ENCODE results near the gene SRSF1.
"Not testable (repeated sequence)": the region's sequence is repeated elsewhere in the genome, so short reads cannot be mapped to it uniquely, and the experiment has no call there.

The SRSF1 gene

DNA sequence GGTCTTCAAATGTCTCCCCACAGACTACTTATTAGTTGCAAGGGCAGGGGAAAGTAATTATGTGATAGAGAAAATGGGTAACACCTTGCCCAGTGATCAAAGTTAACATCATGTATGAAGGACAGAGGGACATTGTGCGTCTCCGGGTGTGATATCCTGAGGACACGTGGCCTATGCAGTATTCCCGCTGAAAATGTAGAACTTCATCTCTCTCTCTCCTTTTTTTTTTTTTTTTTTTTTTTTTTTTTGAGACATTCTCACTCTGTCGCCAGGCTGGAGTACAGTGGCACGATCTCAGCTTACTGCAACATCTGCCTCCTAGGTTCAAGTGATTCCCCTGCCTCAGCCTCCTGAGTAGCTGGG lies 43.9 kb downstream of the SRSF1 start:
- no peak for DNase-seq

DNA sequence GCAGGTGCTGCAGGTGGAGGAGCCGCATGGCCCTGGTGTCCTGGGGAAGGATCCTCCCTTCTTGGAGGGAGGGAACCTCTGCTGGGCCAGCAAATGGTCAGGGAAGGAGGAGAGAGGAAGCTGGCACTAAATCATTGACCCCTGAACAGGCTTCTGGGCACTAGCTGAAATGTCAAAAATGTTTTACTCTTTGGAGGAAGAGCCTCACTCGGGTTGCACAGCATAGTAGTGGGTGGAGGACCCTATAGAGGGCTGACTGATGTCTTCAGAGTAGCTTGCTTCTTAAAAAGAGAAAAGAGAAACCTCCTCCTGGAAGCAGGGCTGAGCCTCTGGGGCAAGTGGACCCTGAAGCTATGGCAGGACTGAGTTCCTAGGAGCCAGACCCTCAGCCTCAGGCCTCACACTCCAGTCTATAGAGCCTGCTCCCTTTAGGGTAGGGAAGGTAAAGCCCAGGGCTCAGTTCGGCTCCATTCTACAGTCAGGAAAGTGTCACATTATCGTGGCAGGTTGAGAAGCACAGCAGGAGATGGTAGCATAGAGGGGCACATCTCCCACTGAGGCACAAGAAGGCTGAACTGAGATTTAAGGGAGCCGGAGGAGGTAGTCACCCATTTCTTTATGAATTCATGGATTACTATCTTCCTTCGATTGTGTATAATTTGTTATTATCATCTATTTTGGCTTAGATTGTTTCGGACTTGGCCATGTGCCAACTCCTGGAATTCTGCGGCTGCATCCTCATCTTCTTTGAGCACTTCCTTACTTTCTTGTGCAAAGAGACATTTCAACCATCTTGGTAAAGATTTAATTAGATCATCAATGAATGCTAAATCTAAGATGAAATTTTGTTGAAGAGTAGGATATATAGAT lies 44.5 kb downstream of the SRSF1 start:
- no peak for DNase-seq

DNA sequence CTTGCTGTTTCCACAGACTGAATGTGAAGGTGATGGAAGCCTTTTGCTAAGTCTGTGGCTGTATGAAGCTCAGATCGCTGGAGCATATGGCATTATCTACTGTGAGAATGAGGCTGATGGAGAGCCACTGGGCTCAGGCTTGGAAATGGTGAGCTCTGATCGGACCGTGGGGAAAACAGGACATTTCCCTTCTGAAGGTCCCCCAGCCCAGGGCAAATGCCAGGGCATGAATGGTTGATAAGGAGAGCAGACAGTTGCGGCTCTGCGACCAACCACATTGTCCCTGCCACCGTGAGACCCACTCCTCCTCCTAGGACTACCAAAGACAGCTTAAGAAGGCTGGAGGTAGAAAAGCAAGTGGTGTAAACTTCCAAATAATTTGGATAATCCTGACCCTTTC lies 47.1 kb downstream of the SRSF1 start:
- no peak for DNase-seq

DNA sequence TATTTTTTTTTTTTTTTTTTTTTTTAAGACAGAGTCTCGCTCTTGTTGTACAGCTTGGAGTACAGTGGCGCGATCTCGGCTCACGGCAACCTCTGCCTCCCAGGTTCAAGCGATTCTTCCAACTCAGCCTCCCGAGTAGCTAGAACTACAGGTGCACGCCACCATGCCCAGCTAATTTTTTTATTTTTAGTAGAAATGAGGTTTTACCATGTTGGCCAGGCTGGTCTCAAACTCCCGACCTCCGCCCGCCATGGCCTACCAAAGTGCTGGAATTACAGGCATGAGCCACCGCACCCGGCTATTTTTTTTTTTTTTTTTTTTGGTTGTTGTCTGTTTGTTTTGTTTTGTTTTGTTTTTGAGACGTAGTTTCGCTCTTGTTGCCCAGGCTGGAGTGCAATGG lies 48.7 kb downstream of the SRSF1 start:
- not testable (repeated sequence) for DNase-seq

DNA sequence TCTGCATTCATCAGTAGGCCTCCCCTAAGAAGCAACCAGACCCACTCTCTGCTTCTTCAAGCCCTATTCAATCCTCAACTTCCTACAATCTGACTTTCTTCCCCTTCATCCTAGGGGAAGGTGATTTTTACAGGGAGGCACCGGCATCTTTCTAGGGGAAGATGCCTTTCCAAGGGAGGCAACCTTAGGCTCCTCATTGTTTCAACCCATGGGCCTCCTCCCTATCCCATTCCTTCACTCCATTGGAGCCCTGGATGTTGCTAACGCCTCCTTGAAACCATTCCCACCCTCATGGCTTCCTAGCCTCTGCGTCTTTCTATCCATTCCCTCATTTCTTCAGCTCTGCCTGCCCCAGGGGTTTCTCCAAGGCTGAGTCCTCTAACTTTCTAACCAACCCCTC lies 49.2 kb downstream of the SRSF1 start:
- no peak for DNase-seq

DNA sequence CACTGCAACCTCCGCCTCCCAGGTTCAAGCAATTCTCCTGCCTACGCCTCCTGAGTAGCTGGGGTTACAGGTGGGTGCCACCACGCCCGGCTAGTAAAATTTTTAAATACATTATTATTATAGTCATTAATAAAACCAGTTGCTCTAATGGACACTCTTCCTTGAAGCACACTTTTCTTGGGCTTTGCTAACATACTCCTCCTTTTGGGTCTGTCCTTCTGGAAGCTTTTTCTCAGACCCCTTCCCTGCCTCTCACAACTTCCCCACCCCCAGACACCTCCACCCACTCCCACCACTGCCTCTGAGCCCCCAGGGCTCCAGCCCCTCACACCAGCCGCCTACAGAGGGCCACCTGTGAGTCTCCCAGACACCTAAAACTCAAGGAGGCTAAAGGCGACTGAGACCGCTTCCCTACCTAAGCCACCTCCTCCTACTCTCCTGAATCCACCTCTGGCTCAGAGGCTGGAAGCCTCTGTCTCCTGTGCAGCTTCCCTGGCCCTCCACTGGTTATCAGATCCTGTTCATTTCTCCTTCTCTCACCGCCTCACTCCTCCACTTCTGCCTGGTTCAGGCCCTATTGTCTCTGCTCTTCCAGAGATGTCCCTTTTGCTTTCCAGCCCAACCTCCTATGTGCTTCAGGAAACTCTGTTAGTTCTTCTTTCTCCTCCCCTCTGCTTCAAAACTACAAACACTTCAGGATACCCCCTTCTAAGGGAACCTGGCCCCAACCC lies 49.8 kb downstream of the SRSF1 start:
- DNase-seq: no peak

DNA sequence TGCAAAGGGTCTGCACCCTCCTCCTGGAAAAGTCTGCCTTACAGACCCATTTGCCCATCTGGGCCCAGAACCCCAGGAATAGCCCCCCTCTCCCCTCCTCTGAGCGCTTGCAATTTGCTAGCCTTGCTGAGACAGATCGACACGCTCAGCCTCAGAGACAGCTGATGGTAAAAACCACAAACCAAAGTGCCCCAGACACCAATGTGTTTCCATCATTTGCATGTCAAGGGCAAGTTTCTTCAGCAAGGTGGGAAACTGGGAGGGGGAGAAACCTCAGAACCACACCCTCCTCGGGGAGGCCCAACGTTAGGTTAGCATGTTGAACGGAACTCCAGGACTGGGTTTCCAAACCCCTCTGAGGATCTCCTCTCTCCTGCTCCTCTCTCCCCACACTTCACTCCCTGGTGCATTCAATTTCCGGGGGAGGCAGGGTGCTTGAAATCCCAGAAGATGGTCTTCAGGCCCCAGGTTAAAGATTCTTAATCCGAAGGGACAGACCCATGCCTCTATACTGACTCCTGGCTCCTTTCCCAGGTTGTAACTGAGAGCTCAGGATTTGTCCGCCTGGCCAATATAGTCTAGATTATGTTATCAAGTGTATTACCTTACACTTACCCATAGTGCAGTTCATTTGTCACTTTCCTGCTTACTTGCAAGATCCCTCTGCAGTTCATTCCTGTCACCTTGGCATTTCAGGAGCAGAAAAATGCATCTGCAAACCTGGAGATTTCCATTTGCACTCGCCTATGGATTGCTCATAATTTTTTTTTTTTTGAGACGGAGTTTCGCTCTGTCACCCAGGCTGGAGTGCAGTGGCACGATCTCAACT lies 50.5 kb downstream of the SRSF1 start:
- DNase-seq: no peak

DNA sequence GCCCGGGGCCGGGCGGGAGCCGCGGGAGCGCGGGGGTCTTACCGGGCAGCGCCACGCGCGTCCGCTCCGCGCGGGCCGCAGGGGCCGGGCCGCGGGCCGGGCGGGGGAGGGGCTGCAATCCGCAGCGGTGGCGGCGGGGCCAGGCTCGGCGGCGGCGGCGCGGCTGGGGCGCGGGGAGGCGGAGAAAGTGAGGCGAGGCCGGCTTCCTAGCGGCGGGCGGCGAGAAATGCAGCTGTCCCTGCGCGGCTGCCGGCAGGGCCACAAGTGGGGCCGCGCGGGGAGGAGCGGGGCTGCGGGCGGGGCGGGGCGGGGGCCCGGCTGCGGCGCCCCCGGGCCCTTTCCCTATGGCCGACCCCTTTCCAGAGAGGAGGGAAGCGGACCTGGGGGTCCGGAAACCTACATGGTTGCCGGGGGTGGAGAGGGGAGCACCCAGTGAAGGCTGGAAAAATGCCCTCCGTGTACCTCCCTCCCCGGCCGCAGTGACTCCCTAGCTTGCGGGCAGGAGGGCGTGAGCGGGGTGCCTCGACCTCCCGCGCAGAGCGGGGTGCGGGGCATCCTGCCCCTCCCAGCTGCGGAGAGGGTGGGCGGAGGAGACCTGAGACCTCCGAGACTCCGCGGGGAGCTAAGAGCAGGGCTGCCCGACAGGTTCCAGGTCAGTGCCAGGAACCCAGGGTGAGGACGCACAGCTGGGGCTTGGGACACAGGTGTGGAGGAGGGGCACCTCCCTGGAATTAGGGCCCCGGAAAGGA lies 51.7 kb downstream of the SRSF1 start, which contains the start of gene CUEDC1:
Gene CUEDC1, minus strand, starts transcription at position 230 of the 749 bp plus-strand sequence. CDS start 69,848 bp downstream, outside the sequence.
- peak; percentile 82 for DNase-seq

DNA sequence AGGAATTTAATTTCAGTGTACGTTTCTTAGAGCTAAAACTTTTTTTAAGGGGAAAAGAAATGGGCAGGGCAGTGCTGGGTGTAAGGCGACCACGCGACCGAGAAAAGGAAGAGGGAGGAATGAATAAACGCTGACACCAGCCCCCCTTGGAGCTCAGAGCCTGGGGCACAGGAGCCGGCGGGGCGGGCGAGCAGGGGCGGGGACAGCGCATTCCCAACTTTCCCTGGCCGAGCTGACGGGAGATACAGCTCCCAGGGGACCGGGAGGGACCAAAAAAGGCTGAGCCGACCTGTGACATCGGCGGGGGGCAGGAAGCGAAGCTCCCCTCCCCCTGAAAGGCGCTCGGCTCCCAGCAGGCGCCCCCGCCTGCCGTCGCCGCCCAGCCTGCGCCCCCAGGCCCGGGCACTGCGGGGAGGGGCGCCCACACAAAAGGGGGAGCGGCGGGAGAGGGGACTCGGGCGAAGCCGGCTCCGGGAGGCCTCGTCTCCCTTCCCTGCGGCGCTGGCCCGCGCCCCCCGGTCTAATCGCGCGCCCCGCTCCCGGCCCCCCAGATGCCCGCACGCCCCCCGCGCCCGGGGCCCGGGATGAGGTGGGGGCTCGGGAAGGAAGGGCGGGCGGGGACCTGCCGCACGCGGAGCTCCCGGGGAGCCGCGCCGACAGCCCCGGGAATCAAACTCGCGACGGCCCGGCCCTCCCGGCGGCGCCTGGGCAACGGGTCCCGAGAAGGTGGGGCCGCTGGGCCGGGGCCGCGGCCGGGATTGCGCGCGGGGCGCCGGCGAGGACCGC lies 52.5 kb downstream of the SRSF1 start:
- peak; percentile 58 for DNase-seq

DNA sequence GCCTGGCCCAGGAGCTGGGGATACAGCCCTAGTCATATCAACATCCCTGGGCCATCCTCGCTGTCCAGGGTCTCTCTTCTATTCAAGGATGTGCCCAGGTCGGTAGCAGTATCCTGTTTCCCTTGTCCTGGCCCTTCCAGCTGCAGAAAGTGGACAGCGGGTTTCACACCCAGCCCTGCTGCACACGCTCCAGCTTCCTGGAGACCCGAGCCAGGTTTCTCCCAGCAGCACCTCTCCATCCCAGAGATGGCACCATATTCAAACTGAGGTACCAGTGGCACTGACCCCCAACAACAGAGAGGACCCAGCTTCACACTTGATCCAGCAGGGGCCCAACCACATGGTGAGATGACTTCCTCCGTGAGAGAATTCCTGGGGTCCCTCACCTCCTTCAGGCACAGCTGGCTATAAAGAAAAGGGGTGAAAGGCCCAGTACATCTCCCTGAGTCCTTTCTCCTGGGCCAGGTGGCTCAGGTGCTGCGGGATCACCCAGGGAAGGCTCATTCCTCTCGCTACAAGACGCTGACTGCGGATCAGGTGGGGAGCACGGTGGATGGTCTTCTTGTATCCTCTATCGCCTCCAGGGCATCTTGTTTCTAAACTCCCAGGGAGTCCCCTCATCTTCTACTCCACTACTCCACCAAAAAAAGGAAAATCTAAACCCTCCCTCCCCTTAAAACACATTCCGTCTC lies 53.2 kb downstream of the SRSF1 start:
- peak; percentile 31 for DNase-seq

Data from DMS53 (cell line).